GM20000 (cell line): Measurements from ENCODE around the gene IL1RAPL1.

Experiments
- DNase-seq: peaks from one replicate; pipeline ENCODE4 v3.0.0; 2012; ENCODE audit warnings: low spot score
- CTCF ChIP-seq: IDR thresholded peaks from 2 replicates; pipeline ENCODE4 v1.5.1; 2012; ENCODE audit warnings: mild to moderate bottlenecking, control low read depth; ENCODE audit errors: extremely low read depth, missing control alignments

IL1RAPL1 gene

GRCh38 chrX:29851857-29852605, 1264.8 kb downstream of the IL1RAPL1 start:
- DNase-seq: no peak
- TF ChIP-seq CTCF: no peak

- DNase-seq: no peak
Measured at GRCh38 chrX:29852767-29853166, 1265.5 kb downstream of the IL1RAPL1 start.

GRCh38 chrX:29858714-29859113, 1271.5 kb downstream of the IL1RAPL1 start:
- no peak for DNase-seq
- no peak for TF ChIP-seq CTCF

More at GRCh38 chrX:29852767-29853166, 1265.5 kb downstream of the IL1RAPL1 start:
- TF ChIP-seq CTCF: no peak

GRCh38 chrX:29862126-29862677, 1275.0 kb downstream of the IL1RAPL1 start:
- TF ChIP-seq CTCF: no peak
- no peak for DNase-seq

GRCh38 chrX:29867971-29868370, 1280.7 kb downstream of the IL1RAPL1 start:
- TF ChIP-seq CTCF: no peak
- DNase-seq: no peak

- DNase-seq: no peak
- no peak for TF ChIP-seq CTCF
Measured at GRCh38 chrX:29869837-29870236, 1282.6 kb downstream of the IL1RAPL1 start.

- no peak for TF ChIP-seq CTCF
- DNase-seq: no peak
Measured at GRCh38 chrX:29870608-29871007, 1283.4 kb downstream of the IL1RAPL1 start.
